ENCODE data around the gene TEKTIP1. TPM values are rescaled to one million over a fixed set of nuclear protein-coding genes. Genes with fewer than 3 reads are reported as not detected.

Gene TEKTIP1
- total RNA-seq, 1 experiment from 2014 or later, result not detected

DNA sequence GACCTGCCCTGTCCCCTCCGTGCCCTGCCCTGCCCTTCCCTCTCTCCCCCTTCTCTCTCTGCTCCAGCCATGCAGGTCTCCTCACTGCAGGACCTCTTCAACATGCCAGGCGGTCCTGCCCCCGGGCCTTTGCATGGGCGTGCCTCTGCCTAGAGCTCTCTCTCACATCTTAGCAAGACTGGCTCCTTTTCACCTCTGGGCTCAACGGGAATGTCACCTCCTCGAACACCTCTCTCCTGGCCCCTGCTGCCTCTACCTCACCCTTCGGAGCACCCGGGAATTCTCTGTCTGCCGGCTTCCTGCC, 12.8 kb downstream of the TEKTIP1 start:
- DNase-seq (ENCODE audit: low read depth, low spot score), result no peak
- intact Hi-C loops (cut with micrococcal nuclease; ENCODE audit: unreplicated experiment), result no loop called here
- H3K27me3 ChIP-seq (ENCODE audit: control insufficient read depth, insufficient read depth, low read length), result no peaks in the 10 kb centered on the region
- H3K4me3 ChIP-seq (ENCODE audit: low read depth in 2 of 2, low read length in 2 of 2), result no peak overlapping the region
- ChIA-PET POLR2A (no interaction called here), CTCF (no interaction called here)
- in situ Hi-C loops (cut with HindIII; ENCODE audit: low pct_unique_long_range_greater_than_20kb, low sequenced_read_pairs), result no loop called here
- no peak overlapping the region for H3K27ac ChIP-seq (ENCODE audit: low read length)
- no peak for TF ChIP-seq POLR2AphosphoS5 (IDR thresholded peaks at IDR 0.05; ENCODE audit: low read depth, low read length)
- no peak for TF ChIP-seq TCF7L2 (IDR thresholded peaks at IDR 0.05; ENCODE audit: low read depth, low read length)
- no peak for TF ChIP-seq SIN3A (IDR thresholded peaks at IDR 0.05; ENCODE audit: borderline replicate concordance, insufficient read depth, low read depth, low read length)
- TF ChIP-seq, protein P1, sequence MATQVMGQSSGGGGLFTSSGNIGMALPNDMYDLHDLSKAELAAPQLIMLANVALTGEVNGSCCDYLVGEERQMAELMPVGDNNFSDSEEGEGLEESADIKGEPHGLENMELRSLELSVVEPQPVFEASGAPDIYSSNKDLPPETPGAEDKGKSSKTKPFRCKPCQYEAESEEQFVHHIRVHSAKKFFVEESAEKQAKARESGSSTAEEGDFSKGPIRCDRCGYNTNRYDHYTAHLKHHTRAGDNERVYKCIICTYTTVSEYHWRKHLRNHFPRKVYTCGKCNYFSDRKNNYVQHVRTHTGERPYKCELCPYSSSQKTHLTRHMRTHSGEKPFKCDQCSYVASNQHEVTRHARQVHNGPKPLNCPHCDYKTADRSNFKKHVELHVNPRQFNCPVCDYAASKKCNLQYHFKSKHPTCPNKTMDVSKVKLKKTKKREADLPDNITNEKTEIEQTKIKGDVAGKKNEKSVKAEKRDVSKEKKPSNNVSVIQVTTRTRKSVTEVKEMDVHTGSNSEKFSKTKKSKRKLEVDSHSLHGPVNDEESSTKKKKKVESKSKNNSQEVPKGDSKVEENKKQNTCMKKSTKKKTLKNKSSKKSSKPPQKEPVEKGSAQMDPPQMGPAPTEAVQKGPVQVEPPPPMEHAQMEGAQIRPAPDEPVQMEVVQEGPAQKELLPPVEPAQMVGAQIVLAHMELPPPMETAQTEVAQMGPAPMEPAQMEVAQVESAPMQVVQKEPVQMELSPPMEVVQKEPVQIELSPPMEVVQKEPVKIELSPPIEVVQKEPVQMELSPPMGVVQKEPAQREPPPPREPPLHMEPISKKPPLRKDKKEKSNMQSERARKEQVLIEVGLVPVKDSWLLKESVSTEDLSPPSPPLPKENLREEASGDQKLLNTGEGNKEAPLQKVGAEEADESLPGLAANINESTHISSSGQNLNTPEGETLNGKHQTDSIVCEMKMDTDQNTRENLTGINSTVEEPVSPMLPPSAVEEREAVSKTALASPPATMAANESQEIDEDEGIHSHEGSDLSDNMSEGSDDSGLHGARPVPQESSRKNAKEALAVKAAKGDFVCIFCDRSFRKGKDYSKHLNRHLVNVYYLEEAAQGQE (IDR thresholded peaks at IDR 0.05; ENCODE audit: insufficient read depth in 1 of 2, low read depth in 2 of 2, low read length in 1 of 2), result no peak
- TF ChIP-seq, protein P2, sequence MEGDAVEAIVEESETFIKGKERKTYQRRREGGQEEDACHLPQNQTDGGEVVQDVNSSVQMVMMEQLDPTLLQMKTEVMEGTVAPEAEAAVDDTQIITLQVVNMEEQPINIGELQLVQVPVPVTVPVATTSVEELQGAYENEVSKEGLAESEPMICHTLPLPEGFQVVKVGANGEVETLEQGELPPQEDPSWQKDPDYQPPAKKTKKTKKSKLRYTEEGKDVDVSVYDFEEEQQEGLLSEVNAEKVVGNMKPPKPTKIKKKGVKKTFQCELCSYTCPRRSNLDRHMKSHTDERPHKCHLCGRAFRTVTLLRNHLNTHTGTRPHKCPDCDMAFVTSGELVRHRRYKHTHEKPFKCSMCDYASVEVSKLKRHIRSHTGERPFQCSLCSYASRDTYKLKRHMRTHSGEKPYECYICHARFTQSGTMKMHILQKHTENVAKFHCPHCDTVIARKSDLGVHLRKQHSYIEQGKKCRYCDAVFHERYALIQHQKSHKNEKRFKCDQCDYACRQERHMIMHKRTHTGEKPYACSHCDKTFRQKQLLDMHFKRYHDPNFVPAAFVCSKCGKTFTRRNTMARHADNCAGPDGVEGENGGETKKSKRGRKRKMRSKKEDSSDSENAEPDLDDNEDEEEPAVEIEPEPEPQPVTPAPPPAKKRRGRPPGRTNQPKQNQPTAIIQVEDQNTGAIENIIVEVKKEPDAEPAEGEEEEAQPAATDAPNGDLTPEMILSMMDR (IDR thresholded peaks at IDR 0.05), result no peak
- no peak for ATAC-seq
- peaks cover 7% of the 10 kb centered on the region for H3K4me1 ChIP-seq (ENCODE audit: control insufficient read depth, insufficient read depth, low read length)
- BruUV-seq (replicated peaks), result no TSS peak
- no peaks in the 10 kb centered on the region; the same call in 1 of the 2 replicates for H3K36me3 ChIP-seq (ENCODE audit: control insufficient read depth, insufficient read depth, low read length)
- no peaks in the 10 kb centered on the region for H3K9me3 ChIP-seq (ENCODE audit: control insufficient read depth, insufficient read depth, low read depth, low read length)

DNA sequence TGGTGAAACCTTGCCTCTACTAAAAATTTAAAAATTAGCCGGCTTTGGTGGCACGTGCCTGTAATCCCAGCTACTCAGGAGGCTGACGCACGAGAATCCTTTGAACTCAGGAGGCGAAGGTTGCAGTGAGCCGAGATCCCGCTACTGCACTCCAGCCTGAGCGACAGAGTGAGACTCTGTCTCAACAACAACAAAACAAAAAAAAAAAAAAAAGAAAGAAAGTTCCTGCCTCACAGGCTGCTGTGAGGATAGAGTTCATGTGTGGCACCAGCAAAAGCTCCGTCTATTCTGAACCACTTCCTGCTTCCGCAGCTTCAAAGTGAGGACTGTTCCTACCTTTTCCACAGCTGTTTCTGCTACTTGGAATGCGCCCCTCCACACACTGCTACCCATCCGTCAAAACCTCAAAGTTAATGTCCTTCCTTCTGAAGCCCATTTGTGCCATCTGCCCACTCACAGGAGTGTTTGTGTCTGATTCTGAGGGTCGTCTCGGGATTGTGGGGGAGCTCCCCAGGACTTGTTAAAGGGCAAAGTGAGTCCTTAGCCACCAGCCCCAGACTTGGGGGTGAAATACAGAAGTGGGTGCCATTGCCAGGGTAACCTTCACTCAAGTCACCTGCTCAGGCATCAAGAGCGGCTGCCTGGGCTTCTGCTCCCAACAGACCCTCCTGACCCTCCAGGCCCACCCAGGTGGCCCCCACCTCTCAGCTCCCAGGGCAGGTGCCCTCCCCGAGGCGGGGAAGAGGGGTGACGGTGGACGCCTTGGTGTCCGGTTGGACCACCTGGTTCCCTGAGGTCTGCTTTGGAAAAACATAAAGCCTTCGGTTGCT, 15.5 kb downstream of the TEKTIP1 start:
- Histone ChIP-seq H3K27ac (ENCODE audit: low read length) (no peak overlapping the region), H3K36me3 (ENCODE audit: control insufficient read depth, insufficient read depth, low read length) (no peaks in the 10 kb centered on the region; the same call in 1 of the 2 replicates), H3K4me1 (ENCODE audit: control insufficient read depth, insufficient read depth, low read length) (peaks cover 11% of the 10 kb centered on the region), H3K4me3 (ENCODE audit: low read depth in 2 of 2, low read length in 2 of 2) (no peak overlapping the region), H3K9me3 (ENCODE audit: control insufficient read depth, insufficient read depth, low read depth, low read length) (no peaks in the 10 kb centered on the region), H3K27me3 (ENCODE audit: control insufficient read depth, insufficient read depth, low read length) (no peaks in the 10 kb centered on the region)
- POLR2A ChIA-PET, result interaction anchor here (0.5 kb wide), 1 partner anchor 15 kb away, joined by 7 read pairs; no protein-coding TSS in a partner anchor
- BruUV-seq (replicated peaks), result TSS peak; percentile 92
- DNase-seq (ENCODE audit: low read depth, low spot score) (no peak), ATAC-seq (no peak)
- intact Hi-C loops (cut with micrococcal nuclease; ENCODE audit: unreplicated experiment), result no loop called here
- CTCF ChIA-PET, result no interaction called here
- in situ Hi-C loops (cut with HindIII; ENCODE audit: low pct_unique_long_range_greater_than_20kb, low sequenced_read_pairs), result no loop called here
- TF ChIP-seq, protein P1 (IDR thresholded peaks at IDR 0.05; ENCODE audit: insufficient read depth in 1 of 2, low read depth in 2 of 2, low read length in 1 of 2), result no peak
- TF ChIP-seq, protein P2 (IDR thresholded peaks at IDR 0.05), result no peak
- TF ChIP-seq TCF7L2 (IDR thresholded peaks at IDR 0.05; ENCODE audit: low read depth, low read length) (no peak), POLR2AphosphoS5 (IDR thresholded peaks at IDR 0.05; ENCODE audit: low read depth, low read length) (no peak), SIN3A (IDR thresholded peaks at IDR 0.05; ENCODE audit: borderline replicate concordance, insufficient read depth, low read depth, low read length) (no peak)
